ENCODE measurements around the gene SEL1L3. TPM values are rescaled to one million over a fixed set of nuclear protein-coding genes. Genes with fewer than 3 reads are reported as not detected.

Gene SEL1L3
- total and polyA plus RNA-seq, 11 donors: 1.1 to 20.7 (median 3.6) TPM

- 87 to 92% (median 91%) methylated on average over 11 of the region's 11 CpGs for WGBS, 4 donors
- DNase-seq (no peak), ATAC-seq (no peak)
- Histone ChIP-seq H3K27me3 (no peaks in the 10 kb centered on the region), H3K27ac (no peak overlapping the region), H3K36me3 (peaks cover 0 to 38% (median 6%) of the 10 kb centered on the region in 9 donors), H3K4me1 (no peaks in the 10 kb centered on the region), H3K9me3 (no peaks in the 10 kb centered on the region), H3K4me3 (no peak overlapping the region)
- TF ChIP-seq, protein P1, sequence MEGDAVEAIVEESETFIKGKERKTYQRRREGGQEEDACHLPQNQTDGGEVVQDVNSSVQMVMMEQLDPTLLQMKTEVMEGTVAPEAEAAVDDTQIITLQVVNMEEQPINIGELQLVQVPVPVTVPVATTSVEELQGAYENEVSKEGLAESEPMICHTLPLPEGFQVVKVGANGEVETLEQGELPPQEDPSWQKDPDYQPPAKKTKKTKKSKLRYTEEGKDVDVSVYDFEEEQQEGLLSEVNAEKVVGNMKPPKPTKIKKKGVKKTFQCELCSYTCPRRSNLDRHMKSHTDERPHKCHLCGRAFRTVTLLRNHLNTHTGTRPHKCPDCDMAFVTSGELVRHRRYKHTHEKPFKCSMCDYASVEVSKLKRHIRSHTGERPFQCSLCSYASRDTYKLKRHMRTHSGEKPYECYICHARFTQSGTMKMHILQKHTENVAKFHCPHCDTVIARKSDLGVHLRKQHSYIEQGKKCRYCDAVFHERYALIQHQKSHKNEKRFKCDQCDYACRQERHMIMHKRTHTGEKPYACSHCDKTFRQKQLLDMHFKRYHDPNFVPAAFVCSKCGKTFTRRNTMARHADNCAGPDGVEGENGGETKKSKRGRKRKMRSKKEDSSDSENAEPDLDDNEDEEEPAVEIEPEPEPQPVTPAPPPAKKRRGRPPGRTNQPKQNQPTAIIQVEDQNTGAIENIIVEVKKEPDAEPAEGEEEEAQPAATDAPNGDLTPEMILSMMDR (IDR thresholded peaks at IDR 0.05): no peak
- TF ChIP-seq POLR2A (IDR thresholded peaks at IDR 0.05): no peak
- intact Hi-C loops (cut with DNase I): loop anchor here in 1 of 10 donors (10.0 kb wide), 1 partner anchor 786 kb away; no protein-coding TSS in a partner anchor
Measured at GRCh38 chr4:25760518-25761157, 102.2 kb downstream of the SEL1L3 start.

- H3K4me1 ChIP-seq: no peaks in the 10 kb centered on the region
- 93 to 96% (median 95%) methylated on average over 4 of the region's 4 CpGs for WGBS, 4 donors
- TF ChIP-seq, protein P1 (IDR thresholded peaks at IDR 0.05): no peak
- TF ChIP-seq POLR2A (IDR thresholded peaks at IDR 0.05): no peak
- intact Hi-C loops (cut with DNase I): loop anchor here in 1 of 10 donors (10.0 kb wide), 1 partner anchor 785 kb away; no protein-coding TSS in a partner anchor
- no peak overlapping the region for H3K4me3 ChIP-seq
- DNase-seq (no peak), ATAC-seq (no peak)
- H3K27me3 ChIP-seq: no peaks in the 10 kb centered on the region
- no peak overlapping the region for H3K27ac ChIP-seq
- H3K9me3 ChIP-seq: no peaks in the 10 kb centered on the region
- peaks cover 0 to 33% (median 6%) of the 10 kb centered on the region in 9 donors for H3K36me3 ChIP-seq
Measured at GRCh38 chr4:25760048-25760447, 102.7 kb downstream of the SEL1L3 start.

DNA sequence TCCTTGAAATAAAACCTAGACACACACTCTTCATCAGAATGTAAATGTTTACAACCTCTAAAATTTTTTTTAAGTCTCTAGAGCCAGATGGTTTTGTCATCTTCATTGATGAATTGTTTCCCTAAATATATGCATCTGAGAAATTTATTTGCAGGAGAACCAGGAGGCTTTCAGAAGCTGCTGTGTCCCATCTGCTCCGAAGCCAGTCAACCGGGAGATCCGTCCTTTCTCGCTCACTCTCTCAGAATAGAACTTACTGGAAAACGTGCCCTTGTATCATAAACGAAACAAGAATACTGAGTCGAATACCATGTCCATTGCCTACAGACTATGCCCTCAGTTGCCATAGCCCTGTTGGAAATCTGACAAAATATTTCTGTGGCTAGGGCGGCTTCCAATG lies 103.7 kb downstream of the SEL1L3 start:
- ATAC-seq (no peak), DNase-seq (no peak)
- Histone ChIP-seq H3K9me3 (no peaks in the 10 kb centered on the region), H3K27ac (no peak overlapping the region), H3K36me3 (peaks cover 0 to 24% (median 0%) of the 10 kb centered on the region in 9 donors), H3K27me3 (no peaks in the 10 kb centered on the region), H3K4me1 (no peaks in the 10 kb centered on the region), H3K4me3 (no peak overlapping the region)
- WGBS, 4 donors: 91 to 97% (median 96%) methylated on average over 8 of the region's 8 CpGs
- intact Hi-C loops (cut with DNase I): no loop called here
- TF ChIP-seq, protein P1 (IDR thresholded peaks at IDR 0.05): no peak

- TF ChIP-seq POLR2A (IDR thresholded peaks at IDR 0.05): no peak
- TF ChIP-seq, protein P1 (IDR thresholded peaks at IDR 0.05): no peak
- Histone ChIP-seq H3K27ac (no peak overlapping the region), H3K9me3 (no peaks in the 10 kb centered on the region), H3K4me1 (no peaks in the 10 kb centered on the region), H3K4me3 (no peak overlapping the region), H3K27me3 (no peaks in the 10 kb centered on the region), H3K36me3 (peaks cover 0 to 19% (median 0%) of the 10 kb centered on the region in 9 donors)
- DNase-seq (no peak), ATAC-seq (no peak)
- WGBS, 4 donors: 94 to 97% (median 95%) methylated on average over 8 of the region's 8 CpGs
- intact Hi-C loops (cut with DNase I): no loop called here
Measured at GRCh38 chr4:25757452-25757851, 105.3 kb downstream of the SEL1L3 start.
